Measurements from ENCODE around the gene ZNF883. TPM values are rescaled to one million over a fixed set of nuclear protein-coding genes. Genes with fewer than 3 reads are reported as not detected.

ZNF883 gene
- total and polyA plus RNA-seq, 9 of the 15 experiments (the other 6 are each of a cell fraction or from before 2014, with no cell fraction given), result 1.00 to 5.7 (median 3.7) TPM

DNA sequence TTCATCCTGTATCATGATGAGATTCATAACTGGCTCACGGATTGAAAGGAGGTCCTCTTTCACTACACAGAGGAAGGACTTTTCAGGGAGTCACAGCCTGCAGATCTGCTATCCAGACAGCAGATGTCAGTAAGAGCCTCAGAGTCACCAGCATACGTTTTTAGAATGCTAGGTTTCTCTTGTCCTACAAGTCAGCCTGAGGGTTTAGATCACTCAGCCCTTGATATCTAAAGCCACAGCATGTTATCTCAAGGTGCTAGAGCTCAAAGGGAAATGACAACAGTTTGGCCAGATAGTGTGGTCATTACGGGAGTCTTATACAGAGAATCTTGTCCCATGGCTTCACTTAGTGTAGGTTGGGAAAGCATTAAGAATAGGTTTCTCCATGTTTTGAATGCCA lies 90.4 kb downstream of the ZNF883 start (continued):
- TF ChIP-seq, protein P1, sequence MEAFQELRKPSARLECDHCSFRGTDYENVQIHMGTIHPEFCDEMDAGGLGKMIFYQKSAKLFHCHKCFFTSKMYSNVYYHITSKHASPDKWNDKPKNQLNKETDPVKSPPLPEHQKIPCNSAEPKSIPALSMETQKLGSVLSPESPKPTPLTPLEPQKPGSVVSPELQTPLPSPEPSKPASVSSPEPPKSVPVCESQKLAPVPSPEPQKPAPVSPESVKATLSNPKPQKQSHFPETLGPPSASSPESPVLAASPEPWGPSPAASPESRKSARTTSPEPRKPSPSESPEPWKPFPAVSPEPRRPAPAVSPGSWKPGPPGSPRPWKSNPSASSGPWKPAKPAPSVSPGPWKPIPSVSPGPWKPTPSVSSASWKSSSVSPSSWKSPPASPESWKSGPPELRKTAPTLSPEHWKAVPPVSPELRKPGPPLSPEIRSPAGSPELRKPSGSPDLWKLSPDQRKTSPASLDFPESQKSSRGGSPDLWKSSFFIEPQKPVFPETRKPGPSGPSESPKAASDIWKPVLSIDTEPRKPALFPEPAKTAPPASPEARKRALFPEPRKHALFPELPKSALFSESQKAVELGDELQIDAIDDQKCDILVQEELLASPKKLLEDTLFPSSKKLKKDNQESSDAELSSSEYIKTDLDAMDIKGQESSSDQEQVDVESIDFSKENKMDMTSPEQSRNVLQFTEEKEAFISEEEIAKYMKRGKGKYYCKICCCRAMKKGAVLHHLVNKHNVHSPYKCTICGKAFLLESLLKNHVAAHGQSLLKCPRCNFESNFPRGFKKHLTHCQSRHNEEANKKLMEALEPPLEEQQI (IDR thresholded peaks at IDR 0.05), result no peak
- TF ChIP-seq, protein P2, sequence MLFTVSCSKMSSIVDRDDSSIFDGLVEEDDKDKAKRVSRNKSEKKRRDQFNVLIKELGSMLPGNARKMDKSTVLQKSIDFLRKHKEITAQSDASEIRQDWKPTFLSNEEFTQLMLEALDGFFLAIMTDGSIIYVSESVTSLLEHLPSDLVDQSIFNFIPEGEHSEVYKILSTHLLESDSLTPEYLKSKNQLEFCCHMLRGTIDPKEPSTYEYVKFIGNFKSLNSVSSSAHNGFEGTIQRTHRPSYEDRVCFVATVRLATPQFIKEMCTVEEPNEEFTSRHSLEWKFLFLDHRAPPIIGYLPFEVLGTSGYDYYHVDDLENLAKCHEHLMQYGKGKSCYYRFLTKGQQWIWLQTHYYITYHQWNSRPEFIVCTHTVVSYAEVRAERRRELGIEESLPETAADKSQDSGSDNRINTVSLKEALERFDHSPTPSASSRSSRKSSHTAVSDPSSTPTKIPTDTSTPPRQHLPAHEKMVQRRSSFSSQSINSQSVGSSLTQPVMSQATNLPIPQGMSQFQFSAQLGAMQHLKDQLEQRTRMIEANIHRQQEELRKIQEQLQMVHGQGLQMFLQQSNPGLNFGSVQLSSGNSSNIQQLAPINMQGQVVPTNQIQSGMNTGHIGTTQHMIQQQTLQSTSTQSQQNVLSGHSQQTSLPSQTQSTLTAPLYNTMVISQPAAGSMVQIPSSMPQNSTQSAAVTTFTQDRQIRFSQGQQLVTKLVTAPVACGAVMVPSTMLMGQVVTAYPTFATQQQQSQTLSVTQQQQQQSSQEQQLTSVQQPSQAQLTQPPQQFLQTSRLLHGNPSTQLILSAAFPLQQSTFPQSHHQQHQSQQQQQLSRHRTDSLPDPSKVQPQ (CRISPR knock-in tag; IDR thresholded peaks at IDR 0.05; ENCODE audit: borderline replicate concordance), result no peak
- TF ChIP-seq WHSC1 (IDR thresholded peaks at IDR 0.05; ENCODE audit: low read length) (no peak), HNRNPH1 (optimal IDR thresholded peaks at IDR 0.05; ENCODE audit: low read depth, low read length) (no peak), CBX2 (IDR thresholded peaks at IDR 0.05; ENCODE audit: insufficient read depth, low read length, poor library complexity, severe bottlenecking) (no peak), ZNF766 (CRISPR knock-in tag; conservative IDR thresholded peaks at IDR 0.05) (peak; percentile 91), RAD21 (CRISPR knock-in tag; conservative IDR thresholded peaks at IDR 0.05 in 1 of 2, IDR thresholded peaks at IDR 0.05 in 1 of 2) (peak; percentile 72 to 78), MTF1 (CRISPR knock-in tag; IDR thresholded peaks at IDR 0.05; ENCODE audit: borderline replicate concordance) (no peak), ARNT (IDR thresholded peaks at IDR 0.05) (no peak), MBD2 (IDR thresholded peaks at IDR 0.05; ENCODE audit: borderline replicate concordance, low read depth) (no peak), ARID1B (IDR thresholded peaks at IDR 0.05) (0 out of 2 replicates have a peak, but pooled peaks have one; percentile 23), PHF20 (IDR thresholded peaks at IDR 0.05; ENCODE audit: partially characterized antibody) (no peak), ZNF77 (CRISPR knock-in tag; IDR thresholded peaks at IDR 0.05) (no peak), ZSCAN32 (CRISPR knock-in tag; IDR thresholded peaks at IDR 0.05) (no peak), ZNF217 (CRISPR knock-in tag; IDR thresholded peaks at IDR 0.05) (no peak), KDM2B (CRISPR knock-in tag; IDR thresholded peaks at IDR 0.05) (no peak)
- TF ChIP-seq, protein P3, sequence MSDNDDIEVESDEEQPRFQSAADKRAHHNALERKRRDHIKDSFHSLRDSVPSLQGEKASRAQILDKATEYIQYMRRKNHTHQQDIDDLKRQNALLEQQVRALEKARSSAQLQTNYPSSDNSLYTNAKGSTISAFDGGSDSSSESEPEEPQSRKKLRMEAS (CRISPR knock-in tag; IDR thresholded peaks at IDR 0.05), result no peak
- TF ChIP-seq, protein P4, sequence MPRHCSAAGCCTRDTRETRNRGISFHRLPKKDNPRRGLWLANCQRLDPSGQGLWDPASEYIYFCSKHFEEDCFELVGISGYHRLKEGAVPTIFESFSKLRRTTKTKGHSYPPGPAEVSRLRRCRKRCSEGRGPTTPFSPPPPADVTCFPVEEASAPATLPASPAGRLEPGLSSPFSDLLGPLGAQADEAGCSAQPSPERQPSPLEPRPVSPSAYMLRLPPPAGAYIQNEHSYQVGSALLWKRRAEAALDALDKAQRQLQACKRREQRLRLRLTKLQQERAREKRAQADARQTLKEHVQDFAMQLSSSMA (CRISPR knock-in tag; IDR thresholded peaks at IDR 0.05), result no peak
- TF ChIP-seq, protein P5, sequence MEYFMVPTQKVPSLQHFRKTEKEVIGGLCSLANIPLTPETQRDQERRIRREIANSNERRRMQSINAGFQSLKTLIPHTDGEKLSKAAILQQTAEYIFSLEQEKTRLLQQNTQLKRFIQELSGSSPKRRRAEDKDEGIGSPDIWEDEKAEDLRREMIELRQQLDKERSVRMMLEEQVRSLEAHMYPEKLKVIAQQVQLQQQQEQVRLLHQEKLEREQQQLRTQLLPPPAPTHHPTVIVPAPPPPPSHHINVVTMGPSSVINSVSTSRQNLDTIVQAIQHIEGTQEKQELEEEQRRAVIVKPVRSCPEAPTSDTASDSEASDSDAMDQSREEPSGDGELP (CRISPR knock-in tag; IDR thresholded peaks at IDR 0.05; ENCODE audit: borderline replicate concordance), result no peak
- TF ChIP-seq, protein P6, sequence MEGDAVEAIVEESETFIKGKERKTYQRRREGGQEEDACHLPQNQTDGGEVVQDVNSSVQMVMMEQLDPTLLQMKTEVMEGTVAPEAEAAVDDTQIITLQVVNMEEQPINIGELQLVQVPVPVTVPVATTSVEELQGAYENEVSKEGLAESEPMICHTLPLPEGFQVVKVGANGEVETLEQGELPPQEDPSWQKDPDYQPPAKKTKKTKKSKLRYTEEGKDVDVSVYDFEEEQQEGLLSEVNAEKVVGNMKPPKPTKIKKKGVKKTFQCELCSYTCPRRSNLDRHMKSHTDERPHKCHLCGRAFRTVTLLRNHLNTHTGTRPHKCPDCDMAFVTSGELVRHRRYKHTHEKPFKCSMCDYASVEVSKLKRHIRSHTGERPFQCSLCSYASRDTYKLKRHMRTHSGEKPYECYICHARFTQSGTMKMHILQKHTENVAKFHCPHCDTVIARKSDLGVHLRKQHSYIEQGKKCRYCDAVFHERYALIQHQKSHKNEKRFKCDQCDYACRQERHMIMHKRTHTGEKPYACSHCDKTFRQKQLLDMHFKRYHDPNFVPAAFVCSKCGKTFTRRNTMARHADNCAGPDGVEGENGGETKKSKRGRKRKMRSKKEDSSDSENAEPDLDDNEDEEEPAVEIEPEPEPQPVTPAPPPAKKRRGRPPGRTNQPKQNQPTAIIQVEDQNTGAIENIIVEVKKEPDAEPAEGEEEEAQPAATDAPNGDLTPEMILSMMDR (IDR thresholded peaks at IDR 0.05 in 2 of 3, conservative IDR thresholded peaks at IDR 0.05 in 1 of 3; ENCODE audit: insufficient read depth in 2 of 3, low read depth in 1 of 3, low read length in 3 of 3), result peak; percentile 65 to 76 (median 71)

Data from K562 (cell line).